Measurements from ENCODE around the gene ARPP21. TPM values are rescaled to one million over a fixed set of nuclear protein-coding genes. Genes with fewer than 3 reads are reported as not detected.

Gene ARPP21
- total RNA-seq, 2 experiments from 2014 or later: not detected

DNA sequence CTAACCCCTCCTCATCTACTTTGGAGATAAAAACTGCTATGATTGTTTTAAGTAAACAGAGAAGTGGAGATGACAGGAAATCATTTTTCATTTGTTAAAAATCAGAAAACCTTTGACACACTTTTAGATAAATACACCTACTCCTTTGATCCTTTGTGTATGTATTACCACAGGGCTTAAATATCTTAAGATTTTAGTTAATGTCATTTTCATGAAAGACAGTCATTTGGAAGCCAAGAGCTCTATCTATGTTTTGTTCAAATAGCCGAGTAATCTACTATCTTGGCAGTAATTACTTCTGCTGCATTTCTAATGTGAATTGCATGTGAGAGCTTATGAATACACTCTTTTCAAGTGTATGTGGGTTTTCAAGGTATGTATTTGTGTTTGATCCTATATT, 2.0 kb downstream of the ARPP21 start:
- CTCF ChIA-PET: no interaction called here
- POLR2A ChIA-PET: no interaction called here

DNA sequence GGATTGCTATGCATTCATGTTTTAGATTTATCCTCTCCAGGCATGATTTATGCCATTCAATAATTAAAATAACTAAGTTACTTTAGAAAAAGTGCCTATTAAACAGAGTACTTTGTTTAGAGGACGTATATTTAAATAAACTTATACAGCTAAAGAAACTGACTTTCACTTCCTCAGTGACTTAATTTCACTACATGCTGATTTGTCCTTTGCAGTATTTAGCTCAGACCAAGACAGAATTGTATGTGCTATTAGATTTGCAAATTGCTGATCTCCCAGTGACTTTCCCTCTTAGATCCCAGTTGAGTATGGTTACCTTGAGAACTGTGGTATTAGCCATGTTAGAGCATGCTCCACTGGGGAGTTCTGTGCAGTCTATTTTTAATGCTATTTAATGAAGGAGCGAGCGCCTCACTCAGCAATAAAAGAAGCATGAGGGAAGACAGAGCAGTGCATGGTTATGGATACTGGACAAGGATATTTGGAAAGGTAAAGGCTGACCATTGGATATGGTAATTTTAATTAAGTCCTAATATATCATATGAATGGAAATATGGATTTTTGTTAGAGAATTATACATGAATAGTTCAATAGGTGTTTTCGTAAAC, 2.7 kb downstream of the ARPP21 start:
- ChIA-PET CTCF (no interaction called here), POLR2A (no interaction called here)

DNA sequence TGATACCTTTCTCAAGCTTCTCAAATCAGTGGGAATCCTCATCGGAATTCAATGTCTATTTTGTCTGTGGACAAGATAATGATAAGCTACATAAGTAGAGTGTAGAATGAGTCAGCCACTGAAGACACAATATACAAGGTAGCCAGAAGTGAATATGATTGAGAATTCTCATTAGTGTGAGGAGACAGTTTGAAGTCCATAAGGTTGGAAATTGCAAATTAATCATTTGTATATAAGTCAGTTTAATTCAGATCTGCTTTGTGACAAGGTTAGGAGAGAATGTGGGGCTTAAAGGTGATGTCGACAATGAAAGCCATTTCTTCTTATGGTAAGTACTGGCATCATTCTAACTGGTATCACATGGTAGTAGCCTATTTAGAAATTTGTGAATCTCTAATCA, 4.2 kb downstream of the ARPP21 start:
- CTCF ChIA-PET: no interaction called here
- POLR2A ChIA-PET: no interaction called here

DNA sequence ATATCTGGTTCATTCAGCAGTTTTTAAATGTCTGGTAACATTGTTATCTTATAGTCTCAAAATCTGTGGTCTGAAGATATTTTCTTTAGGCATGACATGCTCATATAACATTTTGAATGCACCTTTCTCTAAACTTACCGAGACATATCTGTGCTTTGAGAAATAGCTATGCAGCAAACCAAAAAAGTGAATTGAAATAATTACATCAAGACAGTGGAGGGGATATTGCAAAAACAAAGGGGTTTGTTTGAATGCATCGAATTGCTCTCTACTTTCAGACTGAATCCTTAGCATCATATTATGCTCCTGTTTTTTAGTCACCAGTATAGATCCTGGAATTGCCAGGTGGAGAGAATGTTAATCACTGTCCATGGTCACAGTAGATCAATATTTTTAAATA, 5.1 kb downstream of the ARPP21 start:
- ChIA-PET CTCF (no interaction called here), POLR2A (no interaction called here)

GRCh38 chr3:35645189-35645588, 5.9 kb downstream of the ARPP21 start:
- ChIA-PET CTCF (no interaction called here), POLR2A (no interaction called here)

DNA sequence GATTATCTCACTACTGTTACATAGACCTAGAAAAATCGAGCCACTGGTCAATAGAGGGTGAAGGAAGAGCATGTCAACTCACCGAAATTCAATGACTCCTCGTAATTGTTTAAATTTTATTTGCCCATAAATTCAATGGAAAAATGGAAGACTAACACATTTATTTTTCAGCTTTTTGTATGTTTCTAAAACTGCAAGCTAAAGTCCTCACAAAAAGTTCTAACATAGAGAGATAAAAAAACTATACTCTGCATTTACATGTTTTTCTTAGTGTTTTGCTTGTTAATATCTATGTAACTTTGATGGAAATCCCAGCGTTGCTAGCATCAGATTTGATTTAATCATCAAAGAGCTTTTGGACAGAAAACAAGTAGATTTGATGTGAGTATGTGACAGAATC, 6.8 kb downstream of the ARPP21 start:
- POLR2A ChIA-PET: no interaction called here
- CTCF ChIA-PET: no interaction called here

- ChIA-PET POLR2A (no interaction called here), CTCF (no interaction called here)
These were observed 8.1 kb downstream of the ARPP21 start for GRCh38 chr3:35647461-35647860.

- CTCF ChIA-PET: no interaction called here
These were observed 9.0 kb downstream of the ARPP21 start for GRCh38 chr3:35648347-35648746.

DNA sequence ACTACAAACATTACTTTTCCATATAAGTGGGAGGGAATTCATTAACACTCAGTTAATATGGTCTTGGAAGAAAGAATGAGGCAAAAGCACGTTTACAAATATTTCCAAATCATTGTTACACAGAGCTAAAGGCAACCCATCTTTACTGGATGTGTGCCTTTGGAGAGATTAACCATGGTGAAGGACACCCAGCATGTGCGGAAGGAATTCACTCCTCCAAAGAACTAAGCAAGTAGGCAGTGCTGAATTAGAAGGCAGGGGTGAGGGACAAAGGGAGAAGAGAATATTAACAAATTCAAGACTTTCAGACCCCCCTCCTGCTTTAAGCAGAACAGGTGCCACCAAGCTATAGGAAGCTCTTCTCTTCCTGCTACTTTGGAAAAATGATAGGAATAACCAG, 10.1 kb downstream of the ARPP21 start:
- CTCF ChIA-PET: no interaction called here
- POLR2A ChIA-PET: no interaction called here

More at GRCh38 chr3:35648347-35648746, 9.0 kb downstream of the ARPP21 start:
- POLR2A ChIA-PET: no interaction called here

DNA sequence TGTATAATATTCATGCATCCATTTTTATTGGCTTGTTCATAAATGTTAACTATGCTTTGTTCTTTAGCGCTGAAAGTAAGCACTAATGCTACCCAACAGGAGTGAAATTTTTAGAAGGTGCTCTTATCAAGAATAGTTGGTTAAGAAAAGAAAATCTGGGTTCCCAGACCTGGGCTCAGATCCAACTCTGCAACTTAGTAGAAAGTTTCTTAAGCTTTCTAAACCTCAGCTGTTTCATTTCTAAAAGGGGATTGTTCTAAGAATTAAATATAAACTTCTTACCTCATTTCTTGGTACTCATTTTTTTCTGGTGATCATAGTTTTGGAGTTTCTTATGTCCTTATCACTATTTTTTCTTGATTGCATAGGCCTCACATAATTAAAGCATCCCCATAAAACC, 12.1 kb downstream of the ARPP21 start:
- CTCF ChIA-PET: no interaction called here
- POLR2A ChIA-PET: no interaction called here

GRCh38 chr3:35651851-35652250, 12.5 kb downstream of the ARPP21 start:
- POLR2A ChIA-PET: no interaction called here
- CTCF ChIA-PET: no interaction called here

DNA sequence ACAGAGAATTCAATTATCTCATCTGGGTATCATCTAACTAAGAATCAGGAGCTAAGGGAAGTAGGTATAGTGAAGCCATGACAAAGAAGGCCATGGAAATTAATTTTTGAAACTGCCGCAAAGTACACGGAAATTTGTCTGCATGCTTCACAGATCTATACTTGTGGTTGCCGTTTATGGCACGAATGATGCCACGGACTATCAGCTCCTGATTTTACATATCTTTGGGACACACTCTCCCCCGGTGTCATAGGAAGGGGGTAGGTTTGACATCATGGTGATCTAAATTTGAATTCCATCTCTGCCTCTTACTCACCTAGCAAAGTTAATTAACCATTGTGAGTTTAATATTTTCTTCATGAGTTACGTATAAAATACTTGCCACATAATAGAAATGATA, 14.0 kb downstream of the ARPP21 start:
- POLR2A ChIA-PET: no interaction called here
- CTCF ChIA-PET: no interaction called here

DNA sequence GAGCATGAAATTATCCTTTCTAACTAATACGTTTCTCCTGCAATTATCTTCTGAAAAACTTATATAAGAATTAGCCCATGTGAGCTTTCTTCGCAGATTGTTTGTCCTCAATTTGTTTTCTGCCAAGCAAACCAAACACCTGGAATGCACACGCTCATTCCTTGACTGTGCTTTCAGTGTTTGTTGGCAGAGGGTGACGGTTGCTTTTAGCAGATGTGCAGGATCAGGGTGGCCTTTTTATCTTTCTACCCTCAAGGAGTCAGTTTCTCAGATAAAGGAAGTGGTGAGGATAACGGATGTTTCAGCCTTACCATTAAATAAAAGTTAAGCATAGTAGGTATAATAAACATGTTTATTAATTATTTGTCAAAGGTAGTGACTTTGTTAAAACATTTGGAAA, 15.2 kb downstream of the ARPP21 start:
- CTCF ChIA-PET: no interaction called here
- POLR2A ChIA-PET: no interaction called here

- POLR2A ChIA-PET: no interaction called here
- CTCF ChIA-PET: no interaction called here
These were observed 19.4 kb downstream of the ARPP21 start for GRCh38 chr3:35658686-35659085.

DNA sequence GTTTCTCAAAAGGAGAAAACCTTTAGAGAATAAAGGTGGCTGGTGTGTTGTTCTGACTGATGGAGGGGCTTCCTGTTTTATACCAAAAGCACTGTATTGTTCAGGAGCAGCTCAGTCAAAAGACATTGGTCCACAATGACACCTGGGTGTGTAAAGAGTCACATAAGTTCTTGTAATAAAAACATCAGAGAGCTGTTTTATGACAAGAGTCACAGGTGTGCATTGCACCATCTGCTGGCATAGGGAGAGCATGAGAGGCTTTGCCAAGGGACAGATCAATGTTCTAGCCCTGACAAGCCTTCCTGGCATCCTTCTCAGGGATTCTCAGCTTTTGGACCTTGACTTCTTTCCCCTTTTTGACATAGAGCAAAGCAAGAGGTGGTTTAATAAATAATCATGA, 20.4 kb downstream of the ARPP21 start:
- POLR2A ChIA-PET: no interaction called here
- CTCF ChIA-PET: no interaction called here

GRCh38 chr3:35663471-35663870, 24.1 kb downstream of the ARPP21 start:
- CTCF ChIA-PET: no interaction called here

DNA sequence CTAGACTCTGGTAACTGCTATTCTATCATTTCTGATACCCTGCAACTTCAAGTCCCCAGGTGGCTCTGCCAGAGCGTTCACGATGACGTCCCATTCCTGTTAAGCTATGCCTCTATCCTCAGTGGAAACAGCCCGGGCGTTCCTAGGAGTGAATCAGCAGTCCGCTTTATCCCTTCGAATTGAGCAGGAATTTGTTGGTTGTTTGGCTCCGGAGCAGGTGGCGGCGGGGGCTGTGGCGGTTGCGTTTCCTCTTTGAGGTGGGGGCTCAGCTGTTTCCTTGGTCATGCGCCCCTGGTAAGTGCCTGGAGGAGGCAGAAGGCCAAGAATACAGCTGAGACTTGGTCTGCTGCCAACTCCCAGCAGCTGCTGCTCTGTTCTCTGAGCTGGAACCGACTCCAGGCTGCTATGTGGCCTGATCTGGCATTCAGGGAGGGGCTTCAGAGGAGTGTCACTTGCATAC, 25.2 kb downstream of the ARPP21 start:
- ChIA-PET CTCF (no interaction called here), POLR2A (no interaction called here)

More at GRCh38 chr3:35663471-35663870, 24.1 kb downstream of the ARPP21 start:
- POLR2A ChIA-PET: no interaction called here

GRCh38 chr3:35665390-35666055, 26.2 kb downstream of the ARPP21 start:
- CTCF ChIA-PET: no interaction called here

DNA sequence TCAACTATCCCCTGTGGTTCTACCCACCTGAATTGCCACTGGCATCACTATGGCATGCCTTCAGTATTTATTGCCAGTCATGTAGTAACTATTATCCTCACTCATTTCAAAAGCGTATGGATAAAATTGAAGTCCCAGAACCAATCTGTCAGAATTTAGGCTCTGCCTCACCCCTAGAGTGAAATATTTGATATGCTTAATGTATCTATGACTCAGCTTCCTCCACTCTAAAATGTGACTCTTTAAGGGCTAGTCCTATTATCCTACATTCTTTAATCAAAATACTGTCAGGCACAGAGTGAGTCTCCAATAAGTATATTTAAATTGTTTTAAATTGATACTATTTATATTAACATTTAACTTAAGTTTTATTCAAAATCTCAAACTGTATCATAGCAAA, 27.6 kb downstream of the ARPP21 start:
- POLR2A ChIA-PET: no interaction called here
- CTCF ChIA-PET: no interaction called here

More at GRCh38 chr3:35665390-35666055, 26.2 kb downstream of the ARPP21 start:
- POLR2A ChIA-PET: no interaction called here

DNA sequence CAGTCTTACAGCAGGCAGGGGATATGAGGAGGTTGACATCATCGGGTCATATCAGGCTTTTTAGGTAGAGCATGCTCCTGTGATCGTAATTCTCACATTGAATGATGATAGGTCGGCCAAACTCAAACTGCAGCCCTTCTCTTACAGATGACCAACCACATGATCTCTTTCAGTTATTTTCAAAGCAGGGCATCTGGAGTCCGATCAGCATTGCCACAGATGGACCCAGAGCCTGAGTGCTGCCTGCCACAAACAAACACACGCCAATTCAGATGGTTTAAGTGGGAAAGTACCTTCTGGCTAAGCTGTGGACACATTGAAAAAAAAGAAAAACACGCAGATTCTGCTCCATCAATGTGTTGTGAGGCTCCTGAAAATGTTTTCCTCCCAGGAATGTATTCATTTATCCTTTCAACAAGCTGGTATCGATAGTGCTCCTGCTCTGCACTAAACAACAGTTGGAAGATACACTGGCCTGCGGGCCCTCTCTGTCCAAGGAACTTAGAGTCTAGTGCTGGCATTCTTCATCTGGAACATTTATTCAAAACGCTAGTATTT, 31.2 kb downstream of the ARPP21 start:
- POLR2A ChIA-PET: no interaction called here
- CTCF ChIA-PET: no interaction called here

- CTCF ChIA-PET: no interaction called here
- POLR2A ChIA-PET: no interaction called here
These were observed 32.2 kb downstream of the ARPP21 start for GRCh38 chr3:35671483-35671882.

- CTCF ChIA-PET: no interaction called here
- POLR2A ChIA-PET: no interaction called here
These were observed 33.7 kb downstream of the ARPP21 start for GRCh38 chr3:35673017-35673416.
